Calu3 (cell line): ENCODE measurements around the gene SEPTIN14. TPM values are rescaled to one million over a fixed set of nuclear protein-coding genes. Genes with fewer than 3 reads are reported as not detected.
"Not testable (repeated sequence)": the region's sequence is repeated elsewhere in the genome, so short reads cannot be mapped to it uniquely, and the experiment has no call there.

Experiments
- BruUV-seq: library from RNA; stranded (reverse); fragments of 400-500 nt; replicated peaks from 2 replicates; lab custom pipeline; 2021; lab: Mats Ljungman, UMichigan
- CTCF ChIA-PET: fragments of 300-600 bp; sonication (Branson Sonifier 250); formaldehyde crosslinking; loops from one replicate; lab custom pipeline; 2022; ENCODE audit warnings: antibody characterized with exemption; lab: Charles Lee
- DNase-seq: peaks from one replicate; pipeline ENCODE4 v3.0.0; 2022
- H3K27ac Mint-ChIP-seq: one replicate; pipeline ENCODE4 v1.8.0; 2022; ENCODE audit warnings: mixed read lengths; ENCODE audit not compliant: unreplicated experiment
- H3K27me3 Mint-ChIP-seq: one replicate; pipeline ENCODE4 v1.8.0; 2022; ENCODE audit warnings: mixed read lengths; ENCODE audit not compliant: unreplicated experiment
- H3K36me3 Mint-ChIP-seq: one replicate; pipeline ENCODE4 v1.8.0; 2022; ENCODE audit warnings: mild to moderate bottlenecking, moderate library complexity, mixed read lengths; ENCODE audit not compliant: insufficient read depth, unreplicated experiment
- H3K4me1 Mint-ChIP-seq: one replicate; pipeline ENCODE4 v1.8.0; 2022; ENCODE audit warnings: mild to moderate bottlenecking, low read depth, mixed read lengths; ENCODE audit not compliant: unreplicated experiment
- H3K4me3 Mint-ChIP-seq: one replicate; pipeline ENCODE4 v1.8.0; 2022; ENCODE audit warnings: mild to moderate bottlenecking, low read depth, moderate library complexity, mixed read lengths; ENCODE audit not compliant: unreplicated experiment
- H3K9me3 Mint-ChIP-seq: one replicate; pipeline ENCODE4 v1.8.0; 2022; ENCODE audit warnings: low read depth, mixed read lengths; ENCODE audit not compliant: unreplicated experiment
- intact Hi-C: fragments of 100-400 bp; cut with micrococcal nuclease; formaldehyde crosslinking; loops from one replicate; pipeline ENCODE4 v1.10.0; 2022; ENCODE audit not compliant: unreplicated experiment
- total RNA-seq: library from RNA; stranded (reverse); gene quantifications from 2 replicates; pipeline ENCODE4 v1.2.3, GENCODE V29; 2022
- TF ChIP-seq, protein P1 (sequence below): fragments of 200-600 bp; IDR thresholded peaks from one replicate; pipeline ENCODE4 v1.8.0; 2022; ENCODE audit warnings: antibody characterized with exemption; ENCODE audit not compliant: unreplicated experiment

SEPTIN14 gene
- total RNA-seq, 1 experiment from 2014 or later: not detected

DNA sequence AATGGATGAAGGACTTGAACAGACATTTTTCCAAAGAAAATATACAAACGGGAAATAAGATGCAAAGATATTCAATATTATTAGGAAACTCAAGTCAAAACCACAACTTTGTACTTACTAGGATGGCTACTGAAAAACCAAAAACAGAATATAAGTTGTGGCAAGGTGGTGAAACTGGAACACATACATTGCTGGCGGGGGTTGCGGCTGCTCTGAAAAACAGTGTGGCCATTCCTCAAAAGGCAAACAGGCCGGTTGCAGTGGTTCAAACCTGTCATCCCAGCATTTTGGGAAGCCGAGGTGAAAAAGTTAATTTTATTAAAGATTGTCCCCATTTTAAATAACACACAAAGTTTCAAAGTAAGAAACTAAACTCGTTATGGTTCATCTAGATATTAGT is 14.8 kb upstream of the SEPTIN14 start:
- Mint-ChIP-seq H3K9me3 (no peaks in the 10 kb centered on the region), H3K27me3 (no peaks in the 10 kb centered on the region)
- no TSS peak for BruUV-seq

DNA sequence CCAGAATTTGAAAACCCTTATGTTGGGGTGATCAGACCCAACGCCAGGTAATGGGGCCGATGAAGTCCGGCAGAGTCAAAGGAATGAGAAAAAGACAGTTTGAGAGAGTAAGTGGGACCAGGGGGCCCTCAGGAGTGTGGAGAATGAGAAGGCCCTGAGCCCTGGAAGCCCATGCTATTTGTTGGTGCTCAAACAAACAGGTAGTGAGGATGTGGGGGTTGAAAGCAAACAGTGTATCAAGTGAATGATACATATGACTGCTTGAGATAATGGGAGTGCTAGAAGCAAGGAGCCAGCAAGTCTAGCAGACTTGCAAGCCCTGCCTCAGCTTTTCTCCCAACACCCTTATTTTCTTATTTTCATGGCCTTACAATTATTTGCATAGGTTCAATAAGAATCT is 11.2 kb upstream of the SEPTIN14 start:
- no peaks in the 10 kb centered on the region for H3K4me1 Mint-ChIP-seq
- no peak for DNase-seq
- TF ChIP-seq, protein P1, sequence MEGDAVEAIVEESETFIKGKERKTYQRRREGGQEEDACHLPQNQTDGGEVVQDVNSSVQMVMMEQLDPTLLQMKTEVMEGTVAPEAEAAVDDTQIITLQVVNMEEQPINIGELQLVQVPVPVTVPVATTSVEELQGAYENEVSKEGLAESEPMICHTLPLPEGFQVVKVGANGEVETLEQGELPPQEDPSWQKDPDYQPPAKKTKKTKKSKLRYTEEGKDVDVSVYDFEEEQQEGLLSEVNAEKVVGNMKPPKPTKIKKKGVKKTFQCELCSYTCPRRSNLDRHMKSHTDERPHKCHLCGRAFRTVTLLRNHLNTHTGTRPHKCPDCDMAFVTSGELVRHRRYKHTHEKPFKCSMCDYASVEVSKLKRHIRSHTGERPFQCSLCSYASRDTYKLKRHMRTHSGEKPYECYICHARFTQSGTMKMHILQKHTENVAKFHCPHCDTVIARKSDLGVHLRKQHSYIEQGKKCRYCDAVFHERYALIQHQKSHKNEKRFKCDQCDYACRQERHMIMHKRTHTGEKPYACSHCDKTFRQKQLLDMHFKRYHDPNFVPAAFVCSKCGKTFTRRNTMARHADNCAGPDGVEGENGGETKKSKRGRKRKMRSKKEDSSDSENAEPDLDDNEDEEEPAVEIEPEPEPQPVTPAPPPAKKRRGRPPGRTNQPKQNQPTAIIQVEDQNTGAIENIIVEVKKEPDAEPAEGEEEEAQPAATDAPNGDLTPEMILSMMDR: no peak
- no TSS peak for BruUV-seq
- H3K27ac Mint-ChIP-seq: no peak overlapping the region
- no peaks in the 10 kb centered on the region for H3K36me3 Mint-ChIP-seq
- intact Hi-C loops: no loop called here
- H3K9me3 Mint-ChIP-seq: no peaks in the 10 kb centered on the region
- no peak overlapping the region for H3K4me3 Mint-ChIP-seq
- no peaks in the 10 kb centered on the region for H3K27me3 Mint-ChIP-seq
- CTCF ChIA-PET: no interaction called here

More for the DNA sequence above, 14.8 kb upstream of the SEPTIN14 start:
- Mint-ChIP-seq H3K4me3 (no peak overlapping the region), H3K36me3 (no peaks in the 10 kb centered on the region), H3K4me1 (no peaks in the 10 kb centered on the region), H3K27ac (no peak overlapping the region)
- intact Hi-C loops: no loop called here
- TF ChIP-seq, protein P1: no peak
- CTCF ChIA-PET: no interaction called here
- no peak for DNase-seq

DNA sequence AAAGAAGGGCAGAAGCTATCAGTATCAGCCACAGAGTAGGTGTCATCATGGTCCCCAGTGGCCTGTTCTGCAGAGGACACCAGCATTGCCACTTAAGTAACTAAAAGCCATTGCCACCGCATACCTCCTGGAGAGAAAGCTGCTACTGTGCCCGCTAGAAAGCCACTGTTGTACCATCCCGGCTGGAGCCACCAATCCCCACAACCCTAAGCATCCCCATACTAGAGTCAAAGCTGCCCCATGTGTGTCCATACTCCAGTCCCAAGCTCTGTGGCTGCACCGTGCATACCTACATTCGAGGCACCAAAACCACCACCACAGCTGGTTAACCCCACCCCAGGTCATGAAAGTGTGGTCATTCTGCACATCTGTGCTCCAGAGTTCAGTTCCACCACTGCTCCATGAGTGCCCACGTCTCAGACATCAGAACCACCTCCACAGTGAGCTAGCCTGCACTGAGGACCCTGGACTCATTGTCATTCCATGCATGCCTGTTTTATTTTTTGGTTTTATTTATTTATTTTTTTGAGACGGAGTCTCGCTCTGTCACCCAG is 9.5 kb upstream of the SEPTIN14 start:
- no peak overlapping the region for H3K27ac Mint-ChIP-seq
- DNase-seq: no peak
- H3K27me3 Mint-ChIP-seq: no peaks in the 10 kb centered on the region
- H3K4me1 Mint-ChIP-seq: no peaks in the 10 kb centered on the region
- H3K4me3 Mint-ChIP-seq: no peak overlapping the region
- no peaks in the 10 kb centered on the region for H3K36me3 Mint-ChIP-seq
- CTCF ChIA-PET: no interaction called here
- intact Hi-C loops: no loop called here
- no peaks in the 10 kb centered on the region for H3K9me3 Mint-ChIP-seq
- TF ChIP-seq, protein P1: no peak
- BruUV-seq: no TSS peak

DNA sequence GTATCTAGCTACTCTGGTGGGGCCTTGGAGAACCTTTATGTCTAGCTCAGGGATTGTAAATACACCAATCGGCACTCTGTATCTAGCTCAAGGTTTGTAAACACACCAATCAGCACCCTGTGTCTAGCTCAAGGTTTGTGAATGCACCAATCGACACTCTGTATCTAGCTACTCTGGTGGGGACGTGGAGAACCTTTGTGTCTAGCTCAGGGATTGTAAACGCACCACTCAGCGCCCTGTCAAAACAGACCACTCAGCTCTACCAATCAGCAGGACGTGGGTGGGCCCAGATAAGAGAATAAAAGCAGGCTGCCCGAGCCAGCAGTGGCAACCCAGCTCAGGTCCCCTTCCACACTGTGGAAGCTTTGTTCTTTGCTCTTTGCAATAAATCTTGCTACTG is 6.4 kb upstream of the SEPTIN14 start:
- CTCF ChIA-PET, H3K27ac Mint-ChIP-seq, BruUV-seq, H3K4me3 Mint-ChIP-seq, H3K9me3 Mint-ChIP-seq, DNase-seq, H3K27me3 Mint-ChIP-seq, intact Hi-C loops, H3K36me3 Mint-ChIP-seq, H3K4me1 Mint-ChIP-seq: not testable (repeated sequence)

DNA sequence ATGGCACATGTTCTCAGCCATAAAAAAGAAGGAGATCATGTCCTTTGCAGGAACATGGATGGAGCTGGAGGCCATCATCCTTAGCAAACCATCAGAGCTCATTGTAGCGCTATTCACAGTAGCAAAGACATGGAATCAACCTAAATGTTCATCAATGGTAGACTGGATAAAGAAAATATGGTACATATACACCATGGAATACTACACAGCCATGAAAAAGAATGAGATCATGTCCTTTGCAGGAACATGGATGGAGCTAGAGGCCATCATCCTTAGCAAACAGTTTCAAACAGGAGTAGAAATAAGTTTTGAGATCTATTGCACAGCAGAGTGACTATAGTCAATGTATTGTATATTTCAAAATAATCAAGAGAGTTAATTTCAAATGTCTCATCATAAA is 17.4 kb downstream of the SEPTIN14 start:
- DNase-seq, H3K27me3 Mint-ChIP-seq, H3K27ac Mint-ChIP-seq, BruUV-seq, H3K4me3 Mint-ChIP-seq, H3K4me1 Mint-ChIP-seq, intact Hi-C loops, H3K36me3 Mint-ChIP-seq, H3K9me3 Mint-ChIP-seq: not testable (repeated sequence)
- CTCF ChIA-PET: interaction anchor here (0.6 kb wide), 1 partner anchor 1086 kb away, joined by 3 read pairs; the partner anchor contains the start of gene SEC61G
